Thyroid gland (tissue), 4 donors: ENCODE data around the gene IL17RD. TPM values are rescaled to one million over a fixed set of nuclear protein-coding genes. Genes with fewer than 3 reads are reported as not detected.
A peak's percentile ranks its signal among the peaks of the same experiment; 100 is the strongest.

ENCODE experiments used
- DNase-seq, 2 donors: peaks; one replicate each; pipeline ENCODE4 v3.0.0-alpha.2; 2019
- H3K27ac ChIP-seq, 3 donors: fragments of 200-600 bp; sonication (generic); 1 replicate in 2 of 3; 2 replicates in 1 of 3; pipeline ENCODE4 v1.5.1; 2016 to 2019; ENCODE audit warnings: mild to moderate bottlenecking in 1 of 3, moderate library complexity in 1 of 3
- H3K27me3 ChIP-seq: fragments of 200-600 bp; sonication (generic); one replicate; pipeline ENCODE4 v1.5.1; 2019
- H3K36me3 ChIP-seq, 2 donors: fragments of 200-600 bp; sonication (generic); one replicate each; pipeline ENCODE4 v1.5.1; 2016 to 2019
- H3K4me1 ChIP-seq, 2 donors: fragments of 200-600 bp; sonication (generic); one replicate each; pipeline ENCODE4 v1.5.1; 2017 to 2019
- H3K4me3 ChIP-seq, 3 donors: fragments of 200-600 bp; sonication (generic); replicated peaks in 1 of 3; 1 replicate in 2 of 3; 2 replicates in 1 of 3; pipeline ENCODE4 v1.5.1; 2016; ENCODE audit warnings: mild to moderate bottlenecking in 1 of 3
- H3K9me3 ChIP-seq: fragments of 200-600 bp; sonication (generic); one replicate; pipeline ENCODE4 v1.5.1; 2017
- POLR2A ChIP-seq, 2 donors: fragments of 450-650 bp; IDR thresholded peaks; one replicate each; pipeline ENCODE4 v1.6.1; 2017; ENCODE audit warnings: antibody characterized with exemption in 2 of 2, mild to moderate bottlenecking in 2 of 2, moderate library complexity in 1 of 2
- WGBS, 2 donors: methylation state at CpG; one replicate each; pipeline ENCODE4 v1.1.5; 2017; 5-methylcytosine and 5-hydroxymethylcytosine counted together
- intact Hi-C: fragments of 100-400 bp; cut with DNase I; formaldehyde crosslinking; loops from one replicate; pipeline ENCODE4 v1.15.1; 2023
- total RNA-seq, 4 donors: library from RNA; depleted of rRNA; stranded (reverse); fragments of >200 nt; gene quantifications; one replicate each; pipeline ENCODE4 v1.2.3, GENCODE V29; 2016
- TF ChIP-seq, protein P1 (sequence below), 6 experiments: fragments of 200-600 bp in 3 of 6; fragments of 450-650 bp in 3 of 6; sonication (generic) in 3 of 6; IDR thresholded peaks; one replicate each; pipeline ENCODE4 v1.5.1; 2016 to 2019; ENCODE audit warnings: antibody characterized with exemption in 6 of 6, mild to moderate bottlenecking in 2 of 6, inconsistent platforms in 1 of 6, moderate library complexity in 1 of 6

Gene IL17RD
- total RNA-seq, 4 donors from 2014 or later = 0.59 to 2.6 (median 1.4) TPM

GRCh38 chr3:57105585-57105984 is 59.6 kb downstream of the IL17RD start:
- WGBS, 2 donors = 96 to 99% methylated on average over 9 of the region's 9 CpGs
- Histone ChIP-seq H3K27me3 (no peaks in the 10 kb centered on the region), H3K4me1 (no peaks in the 10 kb centered on the region), H3K9me3 (no peaks in the 10 kb centered on the region), H3K36me3 (no peaks in the 10 kb centered on the region), H3K4me3 (no peak overlapping the region), H3K27ac (no peak overlapping the region)
- no peak for TF ChIP-seq POLR2A (IDR thresholded peaks at IDR 0.05)
- TF ChIP-seq, protein P1, sequence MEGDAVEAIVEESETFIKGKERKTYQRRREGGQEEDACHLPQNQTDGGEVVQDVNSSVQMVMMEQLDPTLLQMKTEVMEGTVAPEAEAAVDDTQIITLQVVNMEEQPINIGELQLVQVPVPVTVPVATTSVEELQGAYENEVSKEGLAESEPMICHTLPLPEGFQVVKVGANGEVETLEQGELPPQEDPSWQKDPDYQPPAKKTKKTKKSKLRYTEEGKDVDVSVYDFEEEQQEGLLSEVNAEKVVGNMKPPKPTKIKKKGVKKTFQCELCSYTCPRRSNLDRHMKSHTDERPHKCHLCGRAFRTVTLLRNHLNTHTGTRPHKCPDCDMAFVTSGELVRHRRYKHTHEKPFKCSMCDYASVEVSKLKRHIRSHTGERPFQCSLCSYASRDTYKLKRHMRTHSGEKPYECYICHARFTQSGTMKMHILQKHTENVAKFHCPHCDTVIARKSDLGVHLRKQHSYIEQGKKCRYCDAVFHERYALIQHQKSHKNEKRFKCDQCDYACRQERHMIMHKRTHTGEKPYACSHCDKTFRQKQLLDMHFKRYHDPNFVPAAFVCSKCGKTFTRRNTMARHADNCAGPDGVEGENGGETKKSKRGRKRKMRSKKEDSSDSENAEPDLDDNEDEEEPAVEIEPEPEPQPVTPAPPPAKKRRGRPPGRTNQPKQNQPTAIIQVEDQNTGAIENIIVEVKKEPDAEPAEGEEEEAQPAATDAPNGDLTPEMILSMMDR (IDR thresholded peaks at IDR 0.05) = no peak
- no peak for DNase-seq
- intact Hi-C loops = no loop called here

GRCh38 chr3:57100046-57100695 is 65.0 kb downstream of the IL17RD start:
- 13 to 17% methylated on average over 7 of the region's 7 CpGs for WGBS, 2 donors
- Histone ChIP-seq H3K9me3 (no peaks in the 10 kb centered on the region), H3K4me1 (peaks cover 0 to 5% of the 10 kb centered on the region in 2 donors), H3K4me3 (no peak overlapping the region), H3K36me3 (no peaks in the 10 kb centered on the region), H3K27me3 (no peaks in the 10 kb centered on the region), H3K27ac (no peak overlapping the region)
- DNase-seq = peak; percentile 61 to 68
- intact Hi-C loops = loop anchor here (5.0 kb wide), 1 partner anchor 122 kb away; no protein-coding TSS in a partner anchor
- TF ChIP-seq, protein P1 (IDR thresholded peaks at IDR 0.05) = peak; percentile 62 to 93 (median 82)
- TF ChIP-seq POLR2A (IDR thresholded peaks at IDR 0.05) = no peak

DNA sequence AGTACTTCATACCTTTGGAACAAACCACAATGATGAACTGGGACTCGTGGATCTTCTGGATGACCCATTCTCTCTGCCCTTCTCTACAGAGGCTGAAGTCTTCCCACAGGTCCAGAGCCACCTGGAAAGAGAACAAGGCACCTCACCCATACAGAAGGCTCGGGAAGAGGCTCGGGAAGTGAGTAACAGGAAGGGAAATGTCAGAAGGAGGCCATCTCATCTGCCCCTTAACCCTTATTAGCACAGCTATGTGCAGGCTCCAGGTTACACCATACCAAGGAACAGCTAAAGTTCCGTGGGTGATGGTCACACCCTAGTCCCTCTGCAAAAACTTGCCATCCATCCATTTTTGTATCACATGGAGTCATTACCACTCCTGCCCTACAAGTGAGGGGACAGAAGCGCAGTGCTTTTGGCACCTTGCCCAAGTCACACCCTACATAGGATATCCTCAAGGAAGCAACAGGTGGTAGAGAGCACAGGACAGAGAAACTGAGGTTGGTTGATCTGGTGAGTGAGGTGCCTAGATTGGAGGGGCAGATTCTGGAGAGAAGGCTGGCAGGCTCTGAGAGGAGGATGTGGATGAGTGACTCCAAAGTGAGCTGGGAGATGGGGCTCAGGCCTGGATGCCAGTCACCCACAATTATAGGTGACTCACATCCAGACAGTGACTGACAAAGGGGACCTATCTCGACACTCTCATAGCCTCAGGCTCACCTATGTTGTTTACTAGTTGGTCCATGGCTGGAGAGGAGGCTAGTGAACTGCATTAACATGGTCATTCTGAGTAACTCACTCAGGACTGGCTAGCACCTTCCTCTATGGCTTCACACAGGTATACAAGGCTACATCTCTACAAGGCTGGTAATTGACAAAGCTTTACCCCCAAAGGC is 66.5 kb downstream of the IL17RD start:
- H3K9me3 ChIP-seq = no peaks in the 10 kb centered on the region
- intact Hi-C loops = no loop called here
- no peaks in the 10 kb centered on the region for H3K27me3 ChIP-seq
- 65 to 72% methylated on average over 6 of the region's 6 CpGs for WGBS, 2 donors
- peaks cover 0 to 5% of the 10 kb centered on the region in 2 donors for H3K4me1 ChIP-seq
- no peak for DNase-seq
- no peak overlapping the region for H3K4me3 ChIP-seq
- no peaks in the 10 kb centered on the region for H3K36me3 ChIP-seq
- no peak overlapping the region for H3K27ac ChIP-seq
- TF ChIP-seq, protein P1 (IDR thresholded peaks at IDR 0.05) = no peak
- TF ChIP-seq POLR2A (IDR thresholded peaks at IDR 0.05) = no peak

GRCh38 chr3:57097536-57097935 is 67.6 kb downstream of the IL17RD start:
- 94 to 95% methylated on average over 7 to 22 of the region's 23 CpGs for WGBS, 2 donors
- intact Hi-C loops = no loop called here

More at GRCh38 chr3:57097536-57097935, 67.6 kb downstream of the IL17RD start:
- no peak for TF ChIP-seq POLR2A (IDR thresholded peaks at IDR 0.05)
- TF ChIP-seq, protein P1 (IDR thresholded peaks at IDR 0.05) = no peak
- Histone ChIP-seq H3K9me3 (no peaks in the 10 kb centered on the region), H3K4me3 (no peak overlapping the region), H3K36me3 (no peaks in the 10 kb centered on the region), H3K27ac (no peak overlapping the region), H3K4me1 (peaks cover 0 to 5% of the 10 kb centered on the region in 2 donors), H3K27me3 (no peaks in the 10 kb centered on the region)
- DNase-seq = no peak
